ENCODE data around the gene ELFN2. TPM values are rescaled to one million over a fixed set of nuclear protein-coding genes. Genes with fewer than 3 reads are reported as not detected.
A peak's percentile ranks its signal among the peaks of the same experiment; 100 is the strongest.
"Not testable (repeated sequence)": the region's sequence is repeated elsewhere in the genome, so short reads cannot be mapped to it uniquely, and the experiment has no call there.

ELFN2 gene
- total RNA-seq (2014; rRNA removed; shearing (Covaris generic)), result under 0.01 TPM in 1 of 2 replicates, not detected in the other

- in situ Hi-C loops (cut with HindIII; ENCODE audit: low sequenced_read_pairs), result no loop called here
- DNase-seq (ENCODE audit: low spot score), result no peak
Measured at GRCh38 chr22:37427135-37427710, at the start of gene ELFN2. ELFN2 (minus strand) TSS chr22:37427479; CDS start chr22:37375534, 51,945 bp downstream.

GRCh38 chr22:37476389-37477329 lies 49.4 kb upstream of the ELFN2 start:
- in situ Hi-C loops (cut with HindIII; ENCODE audit: low sequenced_read_pairs), result no loop called here
- DNase-seq (ENCODE audit: low spot score), result no peak

- no peak for DNase-seq (ENCODE audit: low spot score)
- in situ Hi-C loops (cut with HindIII; ENCODE audit: low sequenced_read_pairs), result no loop called here
Measured at GRCh38 chr22:37474447-37475090, 47.3 kb upstream of the ELFN2 start.

- no peak for DNase-seq (ENCODE audit: low spot score)
- in situ Hi-C loops (cut with HindIII; ENCODE audit: low sequenced_read_pairs), result no loop called here
Measured at GRCh38 chr22:37473437-37473946, 46.2 kb upstream of the ELFN2 start.

GRCh38 chr22:37472418-37473006 lies 45.2 kb upstream of the ELFN2 start:
- DNase-seq (ENCODE audit: low spot score), result no peak
- in situ Hi-C loops (cut with HindIII; ENCODE audit: low sequenced_read_pairs), result no loop called here

- in situ Hi-C loops (cut with HindIII; ENCODE audit: low sequenced_read_pairs), result no loop called here
- no peak for DNase-seq (ENCODE audit: low spot score)
Measured at GRCh38 chr22:37471727-37472417, 44.6 kb upstream of the ELFN2 start.

GRCh38 chr22:37470087-37470445 lies 42.8 kb upstream of the ELFN2 start:
- DNase-seq (ENCODE audit: low spot score), result no peak
- in situ Hi-C loops (cut with HindIII; ENCODE audit: low sequenced_read_pairs), result no loop called here

GRCh38 chr22:37469416-37470086 lies 42.3 kb upstream of the ELFN2 start:
- in situ Hi-C loops (cut with HindIII; ENCODE audit: low sequenced_read_pairs), result no loop called here
- no peak for DNase-seq (ENCODE audit: low spot score)

GRCh38 chr22:37468201-37468695 lies 41.0 kb upstream of the ELFN2 start:
- DNase-seq (ENCODE audit: low spot score); in situ Hi-C loops (cut with HindIII; ENCODE audit: low sequenced_read_pairs): not testable (repeated sequence)

- in situ Hi-C loops (cut with HindIII; ENCODE audit: low sequenced_read_pairs), result no loop called here
- DNase-seq (ENCODE audit: low spot score), result no peak
Measured at GRCh38 chr22:37467391-37467955, 40.2 kb upstream of the ELFN2 start.

GRCh38 chr22:37464181-37464580 lies 36.9 kb upstream of the ELFN2 start:
- in situ Hi-C loops (cut with HindIII; ENCODE audit: low sequenced_read_pairs), result no loop called here
- DNase-seq (ENCODE audit: low spot score), result no peak

GRCh38 chr22:37462983-37463382 lies 35.7 kb upstream of the ELFN2 start:
- DNase-seq (ENCODE audit: low spot score), result no peak
- in situ Hi-C loops (cut with HindIII; ENCODE audit: low sequenced_read_pairs), result no loop called here

GRCh38 chr22:37462436-37462835 lies 35.2 kb upstream of the ELFN2 start:
- no peak for DNase-seq (ENCODE audit: low spot score)
- in situ Hi-C loops (cut with HindIII; ENCODE audit: low sequenced_read_pairs), result no loop called here

- DNase-seq (ENCODE audit: low spot score), result no peak
- in situ Hi-C loops (cut with HindIII; ENCODE audit: low sequenced_read_pairs), result no loop called here
Measured at GRCh38 chr22:37461961-37462360, 34.7 kb upstream of the ELFN2 start.

- in situ Hi-C loops (cut with HindIII; ENCODE audit: low sequenced_read_pairs), result no loop called here
- DNase-seq (ENCODE audit: low spot score), result no peak
Measured at GRCh38 chr22:37460684-37461083, 33.4 kb upstream of the ELFN2 start.

GRCh38 chr22:37459206-37459605 lies 31.9 kb upstream of the ELFN2 start:
- DNase-seq (ENCODE audit: low spot score), result no peak
- in situ Hi-C loops (cut with HindIII; ENCODE audit: low sequenced_read_pairs), result no loop called here

GRCh38 chr22:37457093-37457893 lies 30.0 kb upstream of the ELFN2 start:
- peak; percentile 44 for DNase-seq (ENCODE audit: low spot score)
- in situ Hi-C loops (cut with HindIII; ENCODE audit: low sequenced_read_pairs), result no loop called here

All from G401 (cell line).